Measurements from ENCODE around the gene NDUFV2. TPM values are rescaled to one million over a fixed set of nuclear protein-coding genes. Genes with fewer than 3 reads are reported as not detected.

NDUFV2 gene
- total and polyA plus RNA-seq, 2 of the 13 experiments (the other 11 are each of a cell fraction or from before 2014, with no cell fraction given), result 216 to 299 TPM

DNA sequence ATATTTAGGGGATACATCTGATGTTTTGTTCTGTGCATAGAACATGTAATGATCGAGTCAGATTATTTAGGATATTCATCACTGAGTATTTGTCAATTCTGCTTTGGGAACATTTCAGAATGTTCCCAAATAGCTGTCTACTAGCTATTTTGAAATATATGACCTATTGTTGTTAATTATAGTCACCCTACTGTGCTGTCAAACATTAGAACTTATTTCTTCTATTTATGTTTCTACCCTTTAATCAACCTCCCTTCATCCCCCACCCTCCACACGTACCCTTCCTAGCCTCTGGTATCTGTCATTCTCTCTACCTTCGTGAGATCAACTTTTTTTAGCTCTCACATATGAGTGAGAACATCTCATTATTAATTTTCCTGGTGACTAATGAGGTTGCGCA is 75.0 kb downstream of the NDUFV2 start:
- Histone ChIP-seq H3K27me3 (ENCODE audit: control insufficient read depth in 1 of 2, insufficient read depth in 2 of 2, low read length in 2 of 2) (no peaks in the 10 kb centered on the region), H3K4me2 (ENCODE audit: low read depth, low read length) (no peak overlapping the region), H4K20me1 (ENCODE audit: insufficient read depth, low read length) (peaks cover 12% of the 10 kb centered on the region), H3K4me1 (ENCODE audit: insufficient read depth, low read length) (no peaks in the 10 kb centered on the region), H3K4me3 (replicated peaks in 1 of 3; ENCODE audit: insufficient read depth in 1 of 3, low read depth in 2 of 3, low read length in 3 of 3) (no peak overlapping the region), H3K27ac (ENCODE audit: extremely low read length, insufficient read depth, low read length) (no peak overlapping the region), H3K9me3 (ENCODE audit: low read length) (no peaks in the 10 kb centered on the region), H3K79me2 (ENCODE audit: insufficient read depth, low read length) (peaks cover 72% of the 10 kb centered on the region), H3K36me3 (replicated peaks in 1 of 2; ENCODE audit: control insufficient read depth in 1 of 2, insufficient read depth in 2 of 2, low read length in 2 of 2) (peaks cover 0 to 17% of the 10 kb centered on the region in 2 experiments; a peak in 3 of 5 replicates), H2AFZ (ENCODE audit: low read length) (no peak overlapping the region), H3K9ac (ENCODE audit: insufficient read depth, low read depth, low read length) (no peak overlapping the region)
- DNase-seq (ENCODE audit: low spot score), result no peak
- intact Hi-C loops (cut with micrococcal nuclease; ENCODE audit: unreplicated experiment), result no loop called here
- TF ChIP-seq FOSL1 (CRISPR knock-in tag; IDR thresholded peaks at IDR 0.05; ENCODE audit: borderline replicate concordance) (no peak), ZNF737 (CRISPR knock-in tag; IDR thresholded peaks at IDR 0.05; ENCODE audit: borderline replicate concordance) (no peak)
- no peak for ATAC-seq
- WGBS (ENCODE audit: low lambda C conversion rate), result 94% methylated on average over 4 of the region's 4 CpGs
- FAIRE-seq, result no peak
- ChIA-PET CTCF (ENCODE audit: low intra/inter-chr PET ratio, low total read pairs) (no interaction called here), POLR2A (no interaction called here)
- no TSS peak for BruUV-seq (replicated peaks)
- in situ Hi-C loops (cut with HindIII; ENCODE audit: extremely low pct_ligation_motif_present, low pct_unique_long_range_greater_than_20kb), result no loop called here

DNA sequence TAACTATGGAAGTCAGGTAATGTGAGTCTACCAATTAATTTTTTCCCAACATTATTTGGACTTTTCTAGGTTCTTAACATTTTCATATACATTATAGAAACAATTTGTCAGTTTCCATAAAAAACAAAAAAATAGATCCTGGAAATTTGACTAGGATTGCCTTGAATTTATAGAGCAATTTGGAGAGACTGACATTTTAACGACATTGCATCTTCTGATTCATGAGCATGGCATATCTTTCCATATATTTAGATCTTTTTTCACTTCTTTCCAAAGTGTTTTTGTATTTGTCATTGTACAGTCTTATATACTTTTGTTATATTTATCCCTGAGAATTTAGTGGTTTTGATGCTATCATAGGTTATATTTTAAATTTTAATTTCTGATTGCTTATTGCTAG is 76.1 kb downstream of the NDUFV2 start:
- POLR2A ChIA-PET, result no interaction called here
- DNase-seq (ENCODE audit: low spot score) (no peak), FAIRE-seq (no peak), ATAC-seq (no peak)
- H3K27ac ChIP-seq (ENCODE audit: extremely low read length, insufficient read depth, low read length), result no peak overlapping the region
- CTCF ChIA-PET (ENCODE audit: low intra/inter-chr PET ratio, low total read pairs), result no interaction called here
- intact Hi-C loops (cut with micrococcal nuclease; ENCODE audit: unreplicated experiment) (no loop called here), in situ Hi-C loops (cut with HindIII; ENCODE audit: extremely low pct_ligation_motif_present, low pct_unique_long_range_greater_than_20kb) (no loop called here)
- no peak overlapping the region for H2AFZ ChIP-seq (ENCODE audit: low read length)
- WGBS (ENCODE audit: low lambda C conversion rate), result 94% methylated on average over 1 of the region's 1 CpG
- no peaks in the 10 kb centered on the region for H3K27me3 ChIP-seq (ENCODE audit: control insufficient read depth in 1 of 2, insufficient read depth in 2 of 2, low read length in 2 of 2)
- H3K79me2 ChIP-seq (ENCODE audit: insufficient read depth, low read length), result peaks cover 66% of the 10 kb centered on the region
- H4K20me1 ChIP-seq (ENCODE audit: insufficient read depth, low read length), result peaks cover 12% of the 10 kb centered on the region
- H3K4me3 ChIP-seq (replicated peaks in 1 of 3; ENCODE audit: insufficient read depth in 1 of 3, low read depth in 2 of 3, low read length in 3 of 3), result no peak overlapping the region
- no peaks in the 10 kb centered on the region for H3K4me1 ChIP-seq (ENCODE audit: insufficient read depth, low read length)
- no peak overlapping the region for H3K9ac ChIP-seq (ENCODE audit: insufficient read depth, low read depth, low read length)
- TF ChIP-seq FOSL1 (CRISPR knock-in tag; IDR thresholded peaks at IDR 0.05; ENCODE audit: borderline replicate concordance) (no peak), ZNF234 (CRISPR knock-in tag; conservative IDR thresholded peaks at IDR 0.05) (no peak), ZNF12 (CRISPR knock-in tag; IDR thresholded peaks at IDR 0.05) (no peak), MTA1 (CRISPR knock-in tag; IDR thresholded peaks at IDR 0.05; ENCODE audit: borderline replicate concordance) (no peak), NFE2L1 (CRISPR knock-in tag; IDR thresholded peaks at IDR 0.05; ENCODE audit: borderline replicate concordance) (no peak), AGO1 (IDR thresholded peaks at IDR 0.05; ENCODE audit: low read depth, low read length, poor library complexity, severe bottlenecking) (no peak), ZSCAN9 (CRISPR knock-in tag; IDR thresholded peaks at IDR 0.05; ENCODE audit: borderline replicate concordance) (no peak), SP1 (IDR thresholded peaks at IDR 0.05) (no peak), SP1 (CRISPR knock-in tag; IDR thresholded peaks at IDR 0.05) (no peak), ZEB1 (IDR thresholded peaks at IDR 0.05; ENCODE audit: insufficient replicate concordance, low read depth) (no peak), PITX1 (CRISPR knock-in tag; IDR thresholded peaks at IDR 0.05) (no peak)
- TF ChIP-seq, protein P1, sequence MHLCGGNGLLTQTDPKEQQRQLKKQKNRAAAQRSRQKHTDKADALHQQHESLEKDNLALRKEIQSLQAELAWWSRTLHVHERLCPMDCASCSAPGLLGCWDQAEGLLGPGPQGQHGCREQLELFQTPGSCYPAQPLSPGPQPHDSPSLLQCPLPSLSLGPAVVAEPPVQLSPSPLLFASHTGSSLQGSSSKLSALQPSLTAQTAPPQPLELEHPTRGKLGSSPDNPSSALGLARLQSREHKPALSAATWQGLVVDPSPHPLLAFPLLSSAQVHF (CRISPR knock-in tag; IDR thresholded peaks at IDR 0.05), result no peak
- TF ChIP-seq, protein P2, sequence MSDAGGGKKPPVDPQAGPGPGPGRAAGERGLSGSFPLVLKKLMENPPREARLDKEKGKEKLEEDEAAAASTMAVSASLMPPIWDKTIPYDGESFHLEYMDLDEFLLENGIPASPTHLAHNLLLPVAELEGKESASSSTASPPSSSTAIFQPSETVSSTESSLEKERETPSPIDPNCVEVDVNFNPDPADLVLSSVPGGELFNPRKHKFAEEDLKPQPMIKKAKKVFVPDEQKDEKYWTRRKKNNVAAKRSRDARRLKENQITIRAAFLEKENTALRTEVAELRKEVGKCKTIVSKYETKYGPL (CRISPR knock-in tag; IDR thresholded peaks at IDR 0.05), result no peak
- no TSS peak for BruUV-seq (replicated peaks)
- peaks cover 0 to 24% of the 10 kb centered on the region in 2 experiments; a peak in 3 of 5 replicates for H3K36me3 ChIP-seq (replicated peaks in 1 of 2; ENCODE audit: control insufficient read depth in 1 of 2, insufficient read depth in 2 of 2, low read length in 2 of 2)
- no peak overlapping the region for H3K4me2 ChIP-seq (ENCODE audit: low read depth, low read length)
- H3K9me3 ChIP-seq (ENCODE audit: low read length), result no peaks in the 10 kb centered on the region
